CD4-positive, alpha-beta T cell treated with Interleukin-4 for 1 hour (primary cell): ENCODE measurements around the gene OTUD3.
"Not testable (repeated sequence)": the region's sequence is repeated elsewhere in the genome, so short reads cannot be mapped to it uniquely, and the experiment has no call there.

Experiments
- DNase-seq, 2 donors: peaks; one replicate each; pipeline ENCODE4 v3.0.0-alpha.2; 2020 to 2022

Gene OTUD3

DNA sequence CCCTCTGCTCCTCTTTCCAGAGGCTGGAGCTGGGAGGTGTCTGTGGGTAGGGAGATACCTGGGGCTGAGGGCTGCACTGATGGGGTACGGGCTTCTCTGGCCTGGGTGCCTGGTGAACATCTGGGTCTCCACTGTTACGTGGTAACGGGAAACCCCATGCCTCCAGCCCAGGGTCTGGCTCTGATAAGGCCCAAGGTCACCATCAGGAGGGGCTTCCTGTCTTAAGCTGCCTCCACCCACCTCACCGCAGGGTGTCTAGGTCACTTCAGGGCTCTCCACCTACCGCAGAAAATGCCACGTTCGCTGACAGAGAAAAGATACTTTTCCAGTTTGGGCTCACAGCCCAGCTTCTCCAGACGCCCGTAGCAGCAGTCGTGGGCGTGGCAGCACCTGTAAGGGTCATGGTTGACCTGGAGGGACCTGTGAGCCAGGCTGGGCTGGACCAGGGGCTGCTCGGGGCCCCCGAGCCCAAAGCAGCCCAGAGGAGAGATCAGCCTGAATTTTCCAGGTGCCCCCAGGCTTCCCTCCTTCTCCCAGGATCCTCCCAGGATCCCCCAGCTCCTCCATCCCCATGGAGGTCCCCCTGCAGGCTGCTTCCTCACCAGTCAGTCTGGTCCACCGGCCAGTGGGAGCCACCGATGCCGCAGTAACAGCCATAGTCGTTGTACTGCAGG lies 40.0 kb downstream of the OTUD3 start:
- no peak for DNase-seq

DNA sequence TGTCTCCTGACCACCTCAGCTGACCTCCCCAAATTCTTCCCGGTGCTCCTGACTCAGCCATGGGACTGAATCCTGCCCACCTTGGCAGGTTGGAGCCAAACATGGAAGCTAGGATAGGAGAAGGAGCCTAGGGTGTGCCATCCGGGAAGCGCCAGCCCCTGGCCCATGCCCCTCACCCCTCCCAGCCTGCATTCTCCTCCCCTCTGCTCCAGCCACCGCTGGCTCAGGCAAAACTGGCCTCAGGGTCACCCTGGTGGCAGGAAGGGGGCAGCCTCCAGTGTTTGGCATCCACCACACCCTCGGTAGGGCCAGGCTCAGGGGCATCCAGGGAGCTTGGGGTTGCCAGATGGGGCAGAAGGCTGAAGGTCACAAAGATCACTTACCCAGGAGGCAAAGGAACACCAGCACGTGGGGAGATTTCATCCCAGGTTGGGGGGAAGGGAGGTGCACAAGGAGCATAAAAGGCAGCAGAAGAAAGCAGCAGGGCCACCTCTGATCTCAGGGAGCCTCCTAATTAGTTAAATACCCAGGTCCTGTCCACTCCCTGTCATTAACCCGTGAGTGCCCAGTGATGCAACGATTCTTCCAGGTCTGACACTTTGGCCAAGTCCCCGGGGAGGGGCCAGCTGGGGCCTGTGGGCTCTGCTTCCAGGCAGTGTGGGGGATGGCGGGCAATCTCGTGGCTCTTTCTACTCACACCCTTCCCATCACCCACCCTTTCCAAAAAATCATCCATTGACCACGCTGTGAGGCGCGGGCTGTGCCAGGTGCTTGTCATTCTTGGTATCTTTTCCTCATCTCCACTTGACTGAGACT lies 41.1 kb downstream of the OTUD3 start, which contains the start of gene PLA2G2E:
Gene PLA2G2E, minus strand, starts transcription at position 481 of the 816 bp plus-strand sequence. Its CDS starts 58 bp downstream, at position 423.
- no peak for DNase-seq

DNA sequence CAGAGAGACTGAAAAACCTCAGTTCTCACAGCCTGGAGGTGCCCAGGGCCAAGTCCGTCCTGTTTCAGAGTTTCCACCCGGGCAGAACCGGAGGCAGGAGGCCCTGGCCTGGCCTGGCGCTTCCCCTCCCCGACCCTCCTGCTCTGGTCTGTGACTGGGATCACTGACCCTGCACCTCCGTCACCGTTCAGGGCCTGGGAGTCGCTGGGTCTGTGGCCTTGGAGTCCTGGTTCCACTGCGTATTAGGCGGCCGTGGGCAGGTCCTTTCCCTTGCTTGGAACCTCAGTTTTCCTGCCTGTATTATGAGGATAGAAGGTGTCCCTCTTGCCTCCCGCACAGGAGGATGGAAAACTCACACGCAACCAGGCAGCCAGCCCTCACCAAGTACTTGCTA lies 41.8 kb downstream of the OTUD3 start:
- DNase-seq: no peak

DNA sequence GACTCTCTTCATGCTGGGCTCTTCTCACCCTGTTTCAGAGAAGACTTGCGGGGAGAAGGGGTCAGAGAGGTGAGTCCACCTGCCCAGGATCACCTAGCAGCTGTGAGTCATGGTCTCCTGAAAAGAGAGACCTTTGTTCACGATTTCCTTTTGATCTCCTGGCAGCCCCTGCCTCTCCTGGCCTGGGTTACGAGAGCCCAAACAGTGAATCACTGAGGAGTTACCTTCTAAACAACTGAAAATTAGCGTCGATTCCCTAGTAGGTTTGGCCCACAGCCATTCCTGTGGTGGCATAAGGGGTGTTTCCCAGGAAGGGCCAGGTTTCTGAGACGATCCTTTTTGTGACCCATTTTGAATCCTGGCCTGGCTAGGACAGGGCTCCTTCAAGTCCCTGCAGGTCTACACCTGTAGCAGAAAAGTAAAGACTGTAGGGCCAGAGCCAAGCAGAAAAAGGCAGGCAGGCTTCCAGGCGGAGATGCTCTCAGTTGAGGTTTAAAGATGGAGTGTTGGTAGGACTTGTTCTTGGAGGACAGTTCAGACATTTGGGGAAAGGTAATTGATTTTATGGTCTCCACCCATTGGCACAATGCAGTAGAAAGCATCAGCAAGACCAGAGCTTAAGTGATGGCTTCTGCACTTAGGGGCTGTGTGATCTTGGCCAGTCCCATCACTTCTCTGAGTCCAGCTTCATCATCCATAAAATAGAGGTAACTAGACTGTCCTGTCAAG lies 43.3 kb downstream of the OTUD3 start:
- DNase-seq: no peak

DNA sequence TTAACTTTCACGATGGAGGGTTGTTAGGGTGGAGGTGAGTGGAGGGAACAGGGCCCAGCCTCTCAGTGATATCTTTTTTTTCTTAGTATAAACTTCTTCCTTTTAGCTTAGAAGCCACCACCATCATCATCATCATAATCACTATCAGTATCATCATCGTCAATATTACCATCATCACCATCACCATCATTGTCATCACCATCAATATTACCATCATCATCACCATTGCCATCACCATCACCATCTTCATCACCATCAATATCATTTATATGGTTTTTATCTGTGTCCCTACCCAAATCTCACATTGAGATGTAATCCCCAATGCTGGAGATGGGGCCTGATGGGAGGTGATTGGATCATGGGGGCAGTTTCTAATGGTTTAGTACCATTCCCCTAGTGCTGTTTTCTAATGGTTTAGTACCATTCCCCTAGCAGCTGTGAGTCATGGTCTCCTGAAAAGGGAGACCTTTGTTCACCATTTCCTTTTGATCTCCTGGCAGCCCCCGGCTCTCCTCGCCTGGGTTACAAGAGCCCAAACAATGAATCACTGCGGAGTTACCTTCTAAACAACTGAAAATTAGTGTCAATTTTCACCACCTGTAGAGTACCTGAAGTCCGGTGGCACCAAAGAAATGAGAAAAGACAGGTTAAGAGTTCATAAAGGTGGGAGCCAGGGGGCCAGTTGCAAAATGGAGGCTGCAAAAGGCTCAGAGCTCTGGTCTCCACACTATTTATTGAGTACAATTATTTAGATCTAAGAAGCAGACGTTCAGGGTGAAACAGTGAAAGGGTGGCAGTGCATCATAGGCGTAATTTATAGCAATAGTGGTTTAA lies 44.3 kb downstream of the OTUD3 start:
- DNase-seq: no peak

DNA sequence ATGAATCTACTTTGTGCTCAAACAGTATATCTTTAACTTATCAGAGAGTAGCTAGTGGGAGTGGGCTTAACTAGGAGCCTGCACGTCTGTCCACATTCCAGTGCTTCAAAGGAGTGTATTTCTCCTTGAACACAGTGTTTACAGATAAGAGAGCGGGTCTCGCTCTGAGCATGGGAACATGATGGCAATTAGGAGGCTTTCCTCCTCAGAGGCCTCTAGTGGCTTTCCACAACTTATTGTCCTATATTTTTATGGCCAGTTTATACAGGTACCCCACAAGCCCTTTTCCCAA lies 44.9 kb downstream of the OTUD3 start:
- not testable (repeated sequence) for DNase-seq

DNA sequence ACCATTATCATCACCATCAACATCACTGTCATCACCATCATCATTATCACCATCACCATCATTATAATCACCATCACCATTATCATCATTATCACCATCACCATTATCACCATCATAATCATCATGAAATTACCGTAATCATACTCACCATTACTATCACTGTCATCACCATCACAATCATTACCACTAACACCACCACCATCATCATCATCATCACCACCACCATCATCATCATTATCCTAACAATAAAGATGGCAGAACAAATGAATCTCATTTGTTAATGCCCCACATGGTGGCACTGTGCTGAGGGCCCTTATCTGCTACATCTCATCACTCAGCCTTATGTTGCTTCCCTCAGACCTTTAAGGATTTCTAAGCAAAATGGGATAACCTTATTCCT lies 50.7 kb downstream of the OTUD3 start:
- DNase-seq: no peak

DNA sequence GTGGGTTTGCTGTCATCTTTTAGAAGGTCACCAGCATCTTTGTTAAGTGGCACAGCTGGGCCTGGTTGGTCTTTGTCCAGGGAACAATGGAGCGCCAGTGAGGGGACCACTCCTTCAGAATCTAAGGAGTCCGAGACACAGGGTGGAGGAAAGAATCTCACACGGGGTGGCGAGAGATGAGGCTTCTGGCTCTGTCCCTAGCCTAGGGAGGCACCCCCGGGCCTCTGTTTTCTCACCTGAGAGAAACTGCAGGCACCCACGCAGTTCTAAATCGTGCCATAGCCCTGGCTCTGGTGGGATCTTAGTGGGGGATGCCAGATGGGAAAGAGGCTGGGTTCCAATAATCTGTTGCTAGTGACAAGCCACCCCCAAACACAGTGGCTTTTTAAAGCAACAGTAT lies 52.1 kb downstream of the OTUD3 start:
- no peak for DNase-seq

DNA sequence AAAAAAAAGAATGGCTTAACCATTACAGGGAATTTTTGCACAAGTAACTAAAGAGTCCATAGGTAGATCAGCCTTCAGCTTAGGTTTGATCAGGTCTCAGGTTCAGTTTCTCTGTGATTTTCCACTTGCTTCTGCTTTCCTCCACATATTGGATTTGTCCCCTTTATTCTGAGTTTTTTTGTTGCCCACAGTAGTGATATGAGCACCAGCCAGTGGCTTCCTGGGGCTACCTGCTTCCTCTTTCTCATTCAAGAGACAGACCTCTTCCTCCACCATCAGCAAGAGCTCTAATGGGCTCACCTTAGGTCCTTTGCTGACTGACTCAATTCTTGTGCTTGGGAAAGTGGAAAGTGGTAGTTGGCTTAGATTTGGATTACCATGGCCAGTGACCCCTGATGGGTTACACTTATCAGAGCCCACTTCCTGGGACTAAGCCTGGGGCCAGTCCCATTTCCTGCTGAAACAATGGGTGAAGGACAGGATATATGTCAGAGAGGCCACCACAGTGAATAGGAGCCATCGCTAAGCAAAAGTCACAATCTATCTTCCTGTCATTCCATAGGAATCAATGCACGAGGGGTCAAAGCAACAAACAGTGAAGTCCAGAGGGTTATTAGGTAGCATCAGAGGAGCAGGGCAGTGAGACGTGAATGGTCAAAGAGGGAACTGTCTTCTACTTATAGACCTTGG lies 54.0 kb downstream of the OTUD3 start:
- DNase-seq: no peak

DNA sequence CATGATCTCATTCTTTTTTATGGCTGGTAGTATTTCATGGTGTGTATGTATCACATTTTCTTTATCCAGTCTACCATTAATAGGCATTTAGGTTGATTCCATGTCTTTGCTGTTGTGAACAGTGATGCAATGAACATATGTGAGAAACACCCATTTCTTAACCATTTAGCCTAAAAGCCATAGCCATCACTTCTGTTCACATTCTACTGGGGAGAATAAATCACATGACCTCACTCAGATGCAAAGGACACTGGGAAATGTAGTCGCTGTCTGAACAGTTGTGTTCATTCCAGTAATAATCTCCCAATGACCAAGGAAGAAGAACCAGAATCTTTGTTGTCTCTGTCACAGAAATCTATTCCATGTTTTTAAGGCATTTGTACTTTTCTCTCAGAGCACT lies 56.3 kb downstream of the OTUD3 start:
- DNase-seq: no peak

DNA sequence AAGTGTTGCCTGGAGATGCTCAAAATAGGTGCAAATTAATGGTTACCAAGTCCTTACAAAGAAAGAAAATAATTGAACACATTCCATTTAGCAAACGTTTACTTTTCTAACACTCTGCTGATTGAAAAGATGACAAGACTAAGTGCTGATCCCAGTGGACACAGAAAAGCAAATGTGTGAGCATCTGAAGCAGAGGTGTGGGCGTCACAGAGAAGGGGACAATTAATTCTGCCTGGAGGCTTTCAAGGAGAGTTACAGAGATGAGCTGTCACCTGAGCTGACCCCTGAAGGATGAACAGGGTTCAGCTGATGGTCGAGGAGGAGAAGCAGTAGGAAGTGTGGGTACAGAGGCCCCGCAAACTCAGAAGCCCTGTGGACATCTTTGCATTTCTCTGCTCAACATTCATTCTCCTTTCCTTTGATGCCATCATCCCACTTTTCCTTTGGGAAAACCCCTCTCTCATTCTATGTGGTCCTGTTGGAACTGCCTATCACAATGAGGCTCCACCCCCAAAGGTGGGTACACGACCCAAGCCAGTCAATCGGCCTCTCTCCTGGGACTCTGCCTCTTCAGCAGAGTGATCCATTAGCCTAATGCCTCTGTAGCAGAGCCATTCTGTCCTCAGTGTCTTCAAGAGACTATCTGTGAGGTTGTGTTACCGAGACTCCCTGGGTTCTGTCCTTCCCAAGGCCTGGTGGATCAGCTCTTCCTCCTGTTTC lies 58.5 kb downstream of the OTUD3 start:
- DNase-seq: no peak

DNA sequence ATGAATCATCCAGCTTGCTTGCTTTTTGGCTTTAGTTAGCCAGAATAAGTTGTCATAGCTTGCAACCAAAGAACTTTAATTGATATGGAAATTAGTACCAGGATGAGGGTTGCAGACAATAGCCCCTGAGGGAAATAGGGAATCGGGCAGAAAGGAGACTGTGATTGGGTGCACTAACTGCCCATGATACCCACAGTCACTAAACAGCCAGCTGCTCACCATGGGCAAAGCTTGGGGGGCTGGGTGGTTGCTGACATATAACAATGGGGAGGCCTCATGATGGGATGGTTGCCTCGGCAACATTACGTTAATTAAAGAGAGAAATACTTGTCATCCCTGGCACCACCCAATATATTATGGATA lies 59.0 kb downstream of the OTUD3 start:
- DNase-seq: no peak

DNA sequence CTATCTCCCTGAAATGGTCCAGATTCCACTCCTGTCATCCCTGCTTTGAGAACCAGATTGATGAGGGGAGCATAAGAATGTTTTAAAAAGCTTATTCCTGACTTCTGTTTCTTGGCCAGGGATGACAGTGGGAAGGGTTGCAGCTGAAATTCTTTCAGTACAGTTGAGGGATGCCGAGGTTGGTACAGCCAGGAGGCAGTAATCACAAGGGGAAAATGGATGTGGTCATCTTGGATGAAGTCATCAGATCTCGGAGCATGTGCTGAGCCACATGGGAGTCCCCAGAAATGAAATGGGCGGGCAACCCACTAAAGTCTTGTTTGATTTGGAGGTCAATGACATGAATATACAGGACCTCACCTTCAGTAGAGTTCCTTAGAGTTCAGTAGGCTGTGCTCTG lies 59.9 kb downstream of the OTUD3 start:
- DNase-seq: no peak

DNA sequence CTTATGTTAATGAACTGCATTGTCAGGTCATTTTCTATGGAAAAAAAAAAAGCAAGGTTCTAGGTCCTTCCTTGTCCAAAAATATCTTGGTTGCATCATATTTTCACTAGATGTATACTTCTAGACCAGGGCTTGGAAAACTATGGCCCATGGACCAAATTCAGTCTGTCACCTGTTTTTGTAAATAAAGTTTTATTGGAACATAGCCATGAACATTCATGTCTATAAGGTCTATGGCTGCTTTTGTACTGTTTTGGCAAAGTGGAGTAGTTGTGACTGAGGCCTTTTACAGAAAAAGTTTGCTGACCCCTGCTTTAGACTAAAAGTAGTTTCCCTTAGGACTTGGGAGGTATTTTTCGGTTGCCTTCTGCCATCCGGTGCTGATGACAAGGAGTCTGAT lies 60.5 kb downstream of the OTUD3 start:
- DNase-seq: no peak

DNA sequence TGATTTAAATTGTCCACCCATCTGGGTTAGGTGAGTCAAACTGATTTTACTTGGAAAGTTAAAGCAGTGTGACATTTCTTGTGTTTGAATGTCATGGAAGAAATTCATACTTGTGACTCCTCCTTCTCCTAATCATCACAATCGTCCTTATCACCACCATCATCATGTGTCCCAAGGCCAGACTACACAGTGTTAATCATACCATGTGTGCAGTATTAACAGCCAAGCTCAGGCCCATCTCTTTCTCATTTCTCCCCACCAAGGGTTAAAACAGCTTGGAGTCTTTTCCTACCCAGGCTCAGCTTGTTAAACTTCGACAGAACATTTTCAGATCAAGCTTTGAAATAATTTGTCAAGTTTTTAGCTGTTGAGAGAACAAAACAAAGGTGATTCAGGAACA lies 63.7 kb downstream of the OTUD3 start:
- DNase-seq: no peak

DNA sequence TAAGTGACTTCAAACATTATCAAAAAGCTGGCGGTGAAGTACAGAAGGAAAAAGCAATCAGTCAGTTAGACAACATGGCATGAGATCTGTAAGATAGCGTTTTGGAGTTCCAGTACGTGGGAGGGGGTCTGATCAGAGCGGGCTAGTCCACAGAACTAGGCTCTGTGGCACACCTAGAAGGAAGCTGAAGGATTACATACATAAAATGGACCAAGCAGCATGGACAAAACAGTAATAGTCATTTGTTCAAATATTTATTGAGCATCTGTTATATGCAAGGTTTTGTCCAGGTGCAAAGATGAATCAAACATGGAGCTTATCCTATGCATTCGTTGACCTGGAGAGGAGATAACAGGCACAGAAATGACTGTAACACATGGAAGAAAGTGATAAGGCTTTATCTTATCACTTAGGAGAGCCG lies 64.1 kb downstream of the OTUD3 start:
- no peak for DNase-seq

DNA sequence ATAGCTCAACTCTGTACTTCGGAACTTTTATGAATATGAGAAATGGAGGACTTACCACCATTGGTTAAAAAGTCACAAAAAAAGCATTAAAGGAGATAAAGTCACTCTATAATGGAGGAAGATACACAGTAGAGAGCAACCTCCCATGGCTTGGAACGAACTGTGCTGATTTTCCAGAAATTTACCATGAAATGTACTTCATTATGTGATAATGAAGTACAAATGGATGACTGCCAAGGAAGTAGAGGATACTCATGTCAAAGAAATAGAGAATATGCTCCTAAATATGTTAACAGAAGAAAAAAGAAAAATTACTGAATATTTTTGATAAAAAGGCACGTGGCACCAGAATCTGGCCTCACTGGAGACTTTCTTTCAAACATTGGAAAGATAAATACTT lies 64.8 kb downstream of the OTUD3 start:
- no peak for DNase-seq

DNA sequence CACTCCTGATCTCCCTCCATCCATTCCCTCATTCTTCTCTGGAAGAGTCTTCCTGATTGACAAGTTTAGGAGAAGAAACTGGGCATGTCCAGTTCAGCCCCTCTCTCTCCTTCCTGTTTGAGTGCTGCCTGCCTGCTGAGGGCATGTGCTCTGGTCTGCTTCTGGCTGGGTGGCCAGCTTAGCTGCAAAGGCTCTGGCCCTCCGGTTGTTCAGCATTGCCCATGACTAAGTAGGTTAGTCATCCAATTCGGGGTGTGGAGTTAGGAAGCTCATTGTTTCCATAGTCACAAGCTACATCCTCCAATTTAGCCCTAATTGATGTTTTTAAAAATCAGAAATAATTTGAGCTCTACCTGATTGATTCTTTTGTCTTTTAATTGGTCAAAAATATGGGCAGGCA lies 66.8 kb downstream of the OTUD3 start:
- DNase-seq: no peak

DNA sequence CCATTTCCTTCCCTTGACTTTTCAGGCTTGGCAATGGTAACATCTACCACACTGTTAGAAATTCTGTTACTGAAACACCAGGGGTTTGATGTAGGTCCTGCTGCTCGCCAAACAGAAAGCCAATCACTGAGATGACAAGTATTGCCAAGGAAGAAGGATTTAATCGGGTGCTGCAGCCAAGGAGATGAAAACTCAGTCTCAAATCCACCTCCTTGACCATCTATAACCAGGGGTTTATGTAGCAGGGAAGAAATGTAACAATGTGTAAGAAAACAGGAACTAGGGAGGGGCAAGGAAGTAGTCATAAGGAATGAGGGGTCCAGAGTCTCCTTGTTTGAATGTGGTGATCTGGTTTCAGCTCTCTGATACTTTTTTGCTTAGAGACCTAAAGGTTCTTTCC lies 71.9 kb downstream of the OTUD3 start:
- DNase-seq: no peak

DNA sequence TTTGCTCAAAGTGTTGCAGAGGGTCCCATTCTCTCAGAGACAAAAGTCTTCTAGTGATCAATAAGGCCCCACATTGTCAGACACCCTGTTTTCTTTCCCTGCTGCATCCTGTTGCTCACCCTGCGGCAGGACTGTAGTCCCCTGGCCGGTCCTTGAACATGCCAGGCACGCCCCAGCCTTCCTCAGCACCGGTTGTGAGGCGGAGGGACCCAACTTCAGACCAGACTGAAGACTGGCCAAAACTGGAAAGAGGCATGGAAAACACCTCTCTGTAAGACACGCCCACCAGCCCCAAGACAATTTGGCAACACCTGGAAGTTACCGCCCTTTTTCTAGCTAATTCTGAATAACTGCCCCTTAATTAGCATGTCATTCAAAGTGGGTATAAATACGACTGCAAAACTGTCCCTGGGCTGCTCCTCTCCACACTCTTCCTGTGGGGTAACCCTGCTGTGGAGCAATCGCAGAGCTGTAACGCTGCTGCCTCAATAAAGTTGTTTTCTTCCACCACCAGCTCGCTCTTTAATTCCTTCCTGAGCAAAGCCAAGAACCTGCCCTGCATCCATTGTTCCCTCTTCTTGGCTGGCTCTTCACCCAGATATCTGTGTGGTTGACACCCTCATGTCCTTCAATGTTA lies 73.5 kb downstream of the OTUD3 start:
- DNase-seq: no peak

DNA sequence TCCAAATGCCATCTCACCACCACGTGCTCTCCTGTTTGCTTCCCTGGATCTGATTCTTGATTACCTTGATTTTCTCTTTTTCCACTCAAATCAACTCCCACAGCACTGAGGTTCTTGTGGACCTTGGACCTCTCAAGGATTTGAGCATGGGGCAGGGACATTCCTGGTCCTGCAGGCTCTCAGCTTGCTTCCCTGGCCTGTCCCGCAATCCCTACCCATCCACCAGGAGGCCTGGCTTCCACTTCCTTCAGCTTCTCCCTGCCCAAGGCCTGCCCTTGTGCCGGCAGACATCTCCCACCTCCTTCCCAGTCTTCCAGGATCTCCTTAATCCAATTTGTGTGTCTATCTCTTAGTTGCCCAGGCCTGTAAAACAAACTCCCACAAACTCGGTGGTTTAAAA lies 75.6 kb downstream of the OTUD3 start:
- no peak for DNase-seq
